HEK293 (cell line): ENCODE data around the gene SWT1.
A peak's percentile ranks its signal among the peaks of the same experiment; 100 is the strongest.

ENCODE experiments used
- OSR2 ChIP-seq: fragments of 450-650 bp; formaldehyde crosslinking; IDR thresholded peaks from 2 replicates; pipeline ENCODE4 v1.5.1; 2016; ENCODE audit warnings: missing biosample characterization, missing genetic modification characterization
- ZFP41 ChIP-seq: fragments of 450-650 bp; formaldehyde crosslinking; IDR thresholded peaks from 2 replicates; pipeline ENCODE4 v1.5.1; 2016; ENCODE audit warnings: missing biosample characterization, missing genetic modification characterization, borderline replicate concordance
- ZNF366 ChIP-seq: fragments of 450-650 bp; formaldehyde crosslinking; conservative IDR thresholded peaks from 2 replicates; pipeline ENCODE4 v1.5.1; 2016; ENCODE audit warnings: missing biosample characterization, missing genetic modification characterization
- ZNF610 ChIP-seq: fragments of 450-650 bp; formaldehyde crosslinking; IDR thresholded peaks from 2 replicates; pipeline ENCODE4 v1.5.1; 2016; ENCODE audit warnings: missing biosample characterization, missing genetic modification characterization, borderline replicate concordance
- ZSCAN16 ChIP-seq: fragments of 450-650 bp; formaldehyde crosslinking; IDR thresholded peaks from 2 replicates; pipeline ENCODE4 v1.5.1; 2016; ENCODE audit warnings: missing biosample characterization, missing genetic modification characterization
- TF ChIP-seq, protein P1 (sequence below): fragments of 450-650 bp; formaldehyde crosslinking; IDR thresholded peaks from 2 replicates; pipeline ENCODE4 v1.5.1; 2016; ENCODE audit warnings: missing biosample characterization, missing genetic modification characterization
- TF ChIP-seq, protein P2 (sequence below): fragments of 450-650 bp; formaldehyde crosslinking; IDR thresholded peaks from 2 replicates; pipeline ENCODE4 v1.5.1; 2016; ENCODE audit warnings: missing biosample characterization, missing genetic modification characterization

GRCh38 chr1:185156288-185156853 is 596 bp upstream of the SWT1 start:
- TF ChIP-seq OSR2 (tag by site-specific recombination) (no peak), ZSCAN16 (tag by site-specific recombination) (no peak), ZNF610 (tag by site-specific recombination) (no peak), ZNF366 (0 out of 2 replicates have a peak, but pooled peaks have one; percentile 12), ZFP41 (tag by site-specific recombination) (no peak)
- TF ChIP-seq, protein P1, sequence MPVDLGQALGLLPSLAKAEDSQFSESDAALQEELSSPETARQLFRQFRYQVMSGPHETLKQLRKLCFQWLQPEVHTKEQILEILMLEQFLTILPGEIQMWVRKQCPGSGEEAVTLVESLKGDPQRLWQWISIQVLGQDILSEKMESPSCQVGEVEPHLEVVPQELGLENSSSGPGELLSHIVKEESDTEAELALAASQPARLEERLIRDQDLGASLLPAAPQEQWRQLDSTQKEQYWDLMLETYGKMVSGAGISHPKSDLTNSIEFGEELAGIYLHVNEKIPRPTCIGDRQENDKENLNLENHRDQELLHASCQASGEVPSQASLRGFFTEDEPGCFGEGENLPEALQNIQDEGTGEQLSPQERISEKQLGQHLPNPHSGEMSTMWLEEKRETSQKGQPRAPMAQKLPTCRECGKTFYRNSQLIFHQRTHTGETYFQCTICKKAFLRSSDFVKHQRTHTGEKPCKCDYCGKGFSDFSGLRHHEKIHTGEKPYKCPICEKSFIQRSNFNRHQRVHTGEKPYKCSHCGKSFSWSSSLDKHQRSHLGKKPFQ = no peak
- TF ChIP-seq, protein P2, sequence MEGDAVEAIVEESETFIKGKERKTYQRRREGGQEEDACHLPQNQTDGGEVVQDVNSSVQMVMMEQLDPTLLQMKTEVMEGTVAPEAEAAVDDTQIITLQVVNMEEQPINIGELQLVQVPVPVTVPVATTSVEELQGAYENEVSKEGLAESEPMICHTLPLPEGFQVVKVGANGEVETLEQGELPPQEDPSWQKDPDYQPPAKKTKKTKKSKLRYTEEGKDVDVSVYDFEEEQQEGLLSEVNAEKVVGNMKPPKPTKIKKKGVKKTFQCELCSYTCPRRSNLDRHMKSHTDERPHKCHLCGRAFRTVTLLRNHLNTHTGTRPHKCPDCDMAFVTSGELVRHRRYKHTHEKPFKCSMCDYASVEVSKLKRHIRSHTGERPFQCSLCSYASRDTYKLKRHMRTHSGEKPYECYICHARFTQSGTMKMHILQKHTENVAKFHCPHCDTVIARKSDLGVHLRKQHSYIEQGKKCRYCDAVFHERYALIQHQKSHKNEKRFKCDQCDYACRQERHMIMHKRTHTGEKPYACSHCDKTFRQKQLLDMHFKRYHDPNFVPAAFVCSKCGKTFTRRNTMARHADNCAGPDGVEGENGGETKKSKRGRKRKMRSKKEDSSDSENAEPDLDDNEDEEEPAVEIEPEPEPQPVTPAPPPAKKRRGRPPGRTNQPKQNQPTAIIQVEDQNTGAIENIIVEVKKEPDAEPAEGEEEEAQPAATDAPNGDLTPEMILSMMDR (tag by site-specific recombination) = 0 out of 2 replicates have a peak, but pooled peaks have one; percentile 13
